OCI-LY7 (cell line): Measurements from ENCODE around the gene LSAMP. TPM values are rescaled to one million over a fixed set of nuclear protein-coding genes. Genes with fewer than 3 reads are reported as not detected.

ENCODE experiments used
- BruUV-seq: library from RNA; stranded (reverse); fragments of 400-500 nt; replicated peaks from 2 replicates; lab custom pipeline; 2021; lab: Mats Ljungman, UMichigan
- CTCF ChIA-PET: fragments of 300-600 bp; sonication (Branson Sonifier 250); formaldehyde crosslinking; loops from one replicate; lab custom pipeline; 2022; ENCODE audit warnings: antibody characterized with exemption; ENCODE audit not compliant: unreplicated experiment; lab: Charles Lee
- POLR2A ChIA-PET: fragments of 300-600 bp; sonication (Branson Sonifier 250); formaldehyde crosslinking; loops from one replicate; lab custom pipeline; 2022; ENCODE audit warnings: antibody characterized with exemption; lab: Charles Lee
- DNase-seq: peaks from one replicate; pipeline ENCODE4 v3.0.0-alpha.2; 2015; ENCODE audit warnings: low spot score
- H2AFZ ChIP-seq: fragments of 200-600 bp; sonication (generic), shearing (Covaris generic); 2 replicates; pipeline ENCODE4 v1.6.1; 2014; ENCODE audit warnings: mild to moderate bottlenecking, antibody characterized with exemption, low read length, moderate library complexity
- H3K27ac ChIP-seq: fragments of 200-600 bp; sonication (generic); 2 replicates; pipeline ENCODE4 v1.5.1; 2014; ENCODE audit warnings: mixed run types, low read depth, mild to moderate bottlenecking, moderate library complexity, low read length, inconsistent platforms; ENCODE audit not compliant: poor library complexity, severe bottlenecking
- H3K36me3 ChIP-seq: fragments of 200-600 bp; sonication (generic); 2 replicates; pipeline ENCODE4 v1.6.1; 2014; ENCODE audit warnings: mild to moderate bottlenecking, antibody characterized with exemption, low read length, moderate library complexity, mixed read lengths; ENCODE audit not compliant: insufficient read depth
- H3K4me1 ChIP-seq: fragments of 200-600 bp; sonication (generic); 2 replicates; pipeline ENCODE4 v1.5.1; 2014; ENCODE audit warnings: mild to moderate bottlenecking, low read length; ENCODE audit not compliant: insufficient read depth, poor library complexity, severe bottlenecking
- H3K4me2 ChIP-seq: fragments of 200-600 bp; sonication (generic); 2 replicates; pipeline ENCODE4 v1.6.1; 2014; ENCODE audit warnings: mild to moderate bottlenecking, low read length
- H3K4me3 ChIP-seq: fragments of 200-600 bp; sonication (generic); 2 replicates; pipeline ENCODE4 v1.5.1; 2014; ENCODE audit warnings: mild to moderate bottlenecking, low read depth, low read length; ENCODE audit not compliant: poor library complexity, severe bottlenecking
- H3K79me2 ChIP-seq: fragments of 200-600 bp; sonication (generic); 2 replicates; pipeline ENCODE4 v1.6.1; 2016; ENCODE audit warnings: low read depth, mild to moderate bottlenecking, low read length, moderate library complexity, mixed read lengths; ENCODE audit not compliant: insufficient read depth
- H3K9me2 ChIP-seq: fragments of 200-600 bp; sonication (generic); 2 replicates; pipeline ENCODE4 v1.6.1; 2016; ENCODE audit warnings: mild to moderate bottlenecking, low read length, mixed read lengths; ENCODE audit not compliant: insufficient read depth
- H3K9me3 ChIP-seq: fragments of 200-600 bp; sonication (generic); 2 replicates; pipeline ENCODE4 v1.6.1; 2014; ENCODE audit warnings: mild to moderate bottlenecking, mixed run types, low read length, mixed read lengths
- H4K20me1 ChIP-seq: fragments of 200-600 bp; sonication (generic); 2 replicates; pipeline ENCODE4 v1.6.1; 2014; ENCODE audit warnings: mild to moderate bottlenecking, antibody characterized with exemption, low read length, moderate library complexity, mixed read lengths; ENCODE audit not compliant: insufficient read depth
- CTCF ChIP-seq: fragments of 200-600 bp; sonication (generic); conservative IDR thresholded peaks from 2 replicates; pipeline ENCODE4 v1.5.1; 2014; ENCODE audit warnings: mild to moderate bottlenecking, antibody characterized with exemption, low read length, moderate library complexity, mixed read lengths
- EZH2phosphoT487 ChIP-seq: fragments of 200-600 bp; sonication (generic); IDR thresholded peaks from 2 replicates; pipeline ENCODE4 v1.6.1; 2018; ENCODE audit warnings: low read depth, borderline replicate concordance, mild to moderate bottlenecking, mixed run types, antibody characterized with exemption, low read length, moderate library complexity, mixed read lengths
- intact Hi-C: fragments of 100-400 bp; cut with micrococcal nuclease; formaldehyde crosslinking; loops from one replicate; pipeline ENCODE4 v1.10.0; 2022; ENCODE audit not compliant: unreplicated experiment
- total RNA-seq, 2 experiments: library from RNA; depleted of rRNA in 1 of 2; stranded (reverse); fragments of >200 nt in 1 of 2; shearing (Covaris generic) in 1 of 2; gene quantifications; 2 replicates each; pipeline ENCODE4 v1.2.3, GENCODE V29; 2014 to 2022

LSAMP gene
- total RNA-seq, 2 experiments from 2014 or later, result 1.4 TPM; not detected in 1

- POLR2A ChIA-PET, result no interaction called here
These were observed 3.6 kb downstream of the LSAMP start for GRCh38 chr3:116441652-116442051.

DNA sequence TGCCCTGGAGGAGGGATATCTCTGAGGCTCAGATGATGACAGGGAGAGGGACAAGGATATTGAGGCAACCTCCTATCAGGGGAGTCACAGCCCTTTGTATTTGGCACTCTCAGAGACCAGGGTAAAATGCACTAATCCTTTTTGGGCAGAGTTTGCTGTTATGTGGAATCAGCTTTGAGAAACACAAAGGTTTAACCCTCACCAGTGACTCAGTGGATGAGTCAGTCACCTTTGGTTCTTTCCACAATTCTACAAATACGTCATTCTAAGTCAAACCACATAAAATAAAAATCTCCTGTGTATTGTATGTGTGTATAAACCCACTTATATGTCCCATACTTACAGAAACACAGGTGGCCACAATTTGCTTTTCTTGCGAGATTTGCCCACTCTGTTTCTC, 5.1 kb downstream of the LSAMP start:
- ChIA-PET POLR2A (no interaction called here), CTCF (no interaction called here)
- Histone ChIP-seq H3K9me2 (no peaks in the 10 kb centered on the region), H3K36me3 (no peaks in the 10 kb centered on the region), H3K9me3 (no peaks in the 10 kb centered on the region), H3K79me2 (no peaks in the 10 kb centered on the region), H3K4me2 (no peak overlapping the region), H3K4me1 (no peaks in the 10 kb centered on the region), H4K20me1 (no peaks in the 10 kb centered on the region), H3K4me3 (no peak overlapping the region), H2AFZ (no peak overlapping the region), H3K27ac (no peak overlapping the region)
- TF ChIP-seq CTCF (no peak), EZH2phosphoT487 (no peak)
- BruUV-seq, result no TSS peak
- no peak for DNase-seq
- intact Hi-C loops, result no loop called here

More at GRCh38 chr3:116441652-116442051, 3.6 kb downstream of the LSAMP start:
- no peak overlapping the region for H2AFZ ChIP-seq
- no peak for DNase-seq
- no peaks in the 10 kb centered on the region for H3K36me3 ChIP-seq
- H3K4me2 ChIP-seq, result no peak overlapping the region
- no TSS peak for BruUV-seq
- TF ChIP-seq CTCF (no peak), EZH2phosphoT487 (no peak)
- no peaks in the 10 kb centered on the region for H3K4me1 ChIP-seq
- intact Hi-C loops, result no loop called here
- no peaks in the 10 kb centered on the region for H4K20me1 ChIP-seq
- no peaks in the 10 kb centered on the region for H3K9me2 ChIP-seq
- CTCF ChIA-PET, result no interaction called here
- no peak overlapping the region for H3K4me3 ChIP-seq
- no peaks in the 10 kb centered on the region for H3K79me2 ChIP-seq
- H3K27ac ChIP-seq, result no peak overlapping the region
- no peaks in the 10 kb centered on the region for H3K9me3 ChIP-seq

DNA sequence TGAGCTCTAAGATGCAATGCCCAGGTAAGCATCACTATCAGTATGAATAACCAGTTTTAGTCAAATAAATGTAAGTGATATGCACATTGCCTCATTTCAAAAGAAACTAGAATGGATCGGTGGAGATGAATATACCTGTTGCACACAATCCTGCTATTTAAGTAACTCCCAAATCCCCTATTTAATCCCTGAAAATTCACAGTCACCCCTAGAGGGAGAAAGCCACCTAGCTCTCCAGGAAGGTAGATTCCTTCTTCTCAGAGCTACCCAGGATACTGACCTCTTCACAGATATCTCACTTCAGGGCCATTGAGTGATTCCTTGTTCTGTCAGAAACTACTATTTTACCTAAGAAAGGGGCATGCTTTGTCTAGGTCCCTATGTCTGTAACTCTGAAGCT, 11.7 kb downstream of the LSAMP start:
- no peaks in the 10 kb centered on the region for H3K79me2 ChIP-seq
- no TSS peak for BruUV-seq
- POLR2A ChIA-PET, result interaction anchor here (1.2 kb wide), 1 partner anchor 11 kb away, joined by 3 read pairs; no protein-coding TSS in a partner anchor

More for the DNA sequence above, 11.7 kb downstream of the LSAMP start:
- Histone ChIP-seq H3K4me1 (no peaks in the 10 kb centered on the region), H4K20me1 (no peaks in the 10 kb centered on the region), H3K4me3 (no peak overlapping the region), H3K9me3 (no peaks in the 10 kb centered on the region), H2AFZ (no peak overlapping the region), H3K27ac (no peak overlapping the region), H3K36me3 (no peaks in the 10 kb centered on the region), H3K9me2 (no peaks in the 10 kb centered on the region), H3K4me2 (no peak overlapping the region)
- CTCF ChIA-PET, result no interaction called here
- intact Hi-C loops, result no loop called here
- no peak for TF ChIP-seq CTCF
- TF ChIP-seq EZH2phosphoT487, result no peak
- no peak for DNase-seq
